Uterus (tissue), 2 donors: Measurements from ENCODE around the gene LAMB3.

ENCODE experiments used
- CTCF ChIP-seq, 4 experiments: fragments of 200-600 bp in 2 of 4; fragments of 450-650 bp in 2 of 4; sonication (generic) in 2 of 4; IDR thresholded peaks; one replicate each; pipeline ENCODE4 v1.5.1; 2016 to 2019; ENCODE audit warnings: antibody characterized with exemption in 4 of 4, mild to moderate bottlenecking in 2 of 4, moderate library complexity in 1 of 4
- POLR2A ChIP-seq, 2 donors: fragments of 450-650 bp; IDR thresholded peaks; one replicate each; pipeline ENCODE4 v1.6.1; 2016; ENCODE audit warnings: antibody characterized with exemption in 2 of 2, mild to moderate bottlenecking in 1 of 2, moderate library complexity in 1 of 2

DNA sequence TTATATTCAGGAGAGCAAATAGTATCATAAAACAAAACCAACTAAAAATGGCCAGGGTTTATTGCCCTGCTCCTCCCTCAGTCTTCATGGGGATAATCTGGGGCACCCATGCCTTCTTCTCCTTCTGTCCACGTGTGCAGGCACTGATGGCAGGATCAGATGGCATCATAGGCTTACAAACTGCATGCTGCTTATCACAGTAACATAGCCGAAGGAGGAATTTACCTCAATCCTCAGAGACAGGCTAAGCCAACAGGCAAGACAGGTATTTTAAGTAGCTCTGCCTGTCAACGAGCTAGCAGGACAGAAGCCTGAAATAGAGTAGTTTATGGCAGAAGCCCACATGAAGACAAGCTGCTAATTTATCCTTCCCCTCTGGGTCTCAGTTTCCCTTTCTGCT is 9.4 kb downstream of the LAMB3 start:
- no peak for TF ChIP-seq CTCF (IDR thresholded peaks at IDR 0.05)
- no peak for TF ChIP-seq POLR2A (IDR thresholded peaks at IDR 0.05)
